Ovary (tissue), 9 donors: ENCODE results near the gene CERS5. TPM values are rescaled to one million over a fixed set of nuclear protein-coding genes. Genes with fewer than 3 reads are reported as not detected.
"Not testable (repeated sequence)": the region's sequence is repeated elsewhere in the genome, so short reads cannot be mapped to it uniquely, and the experiment has no call there.

Experiments used
- DNase-seq, 5 donors: peaks; one replicate each; pipeline ENCODE4 v3.0.0-alpha.2; 2019 to 2020
- H3K27ac ChIP-seq, 2 donors: fragments of 200-600 bp; one replicate each; pipeline versions ENCODE4 v1.5.1 to v1.8.0; 2019 to 2022
- H3K27me3 ChIP-seq: fragments of 200-600 bp; one replicate; pipeline ENCODE4 v1.8.0; 2022
- H3K36me3 ChIP-seq: fragments of 200-600 bp; sonication (generic); one replicate; pipeline ENCODE4 v1.5.1; 2019
- H3K4me1 ChIP-seq: one replicate; pipeline ENCODE4 v1.8.1; 2013; ENCODE audit warnings: mild to moderate bottlenecking, moderate library complexity; ENCODE audit not compliant: insufficient read depth
- H3K4me3 ChIP-seq: fragments of 200-600 bp; sonication (generic); one replicate; pipeline ENCODE4 v1.5.1; 2017
- H3K9me3 ChIP-seq, 2 donors: fragments of 200-600 bp in 1 of 2; sonication (generic) in 1 of 2; one replicate each; pipeline versions ENCODE4 v1.5.1 to v1.8.1; 2013 to 2019; ENCODE audit warnings: mild to moderate bottlenecking in 1 of 2, moderate library complexity in 1 of 2
- CTCF ChIP-seq, 3 donors: fragments of 450-650 bp in 2 of 3; fragments of 200-600 bp in 1 of 3; IDR thresholded peaks; one replicate each; pipeline versions ENCODE4 v1.5.1 to v1.8.0; 2016 to 2022; ENCODE audit warnings: antibody characterized with exemption in 3 of 3, mild to moderate bottlenecking in 1 of 3
- EP300 ChIP-seq: sonication (generic); formaldehyde crosslinking; IDR thresholded peaks from one replicate; pipeline ENCODE4 v1.6.1; 2017; ENCODE audit warnings: antibody characterized with exemption
- POLR2A ChIP-seq: fragments of 450-650 bp; IDR thresholded peaks from one replicate; pipeline ENCODE4 v1.6.1; 2017; ENCODE audit warnings: antibody characterized with exemption, mild to moderate bottlenecking, moderate library complexity
- WGBS, 3 donors: extraction: QIAGEN DNeasy Blood & Tissue Kit in 1 of 3; methylation state at CpG; one replicate each; pipeline versions ENCODE4 v1.1.5 to v1.1.7; 2013 to 2017; 5-methylcytosine and 5-hydroxymethylcytosine counted together
- intact Hi-C, 4 donors: fragments of 100-400 bp; cut with DNase I; formaldehyde crosslinking; loops; one replicate each; pipeline versions ENCODE4 v1.11.0 to v1.15.1; 2022 to 2023
- polyA plus RNA-seq, 2 donors: library from polyadenylated mRNA; stranded (reverse); fragments of 200-250 nt in 1 of 2; fragments of 350-450 nt in 1 of 2; fragmentation: Illumina TruSeq in 1 of 2; extraction: RNeasy Lipid Tissue Mini Kit (QIAGEN cat#74804) in 1 of 2; gene quantifications; one replicate each; pipeline ENCODE4 v1.2.3, GENCODE V29; 2013 to 2014
- total RNA-seq, 7 donors: library from RNA; depleted of rRNA in 2 of 7; stranded (reverse); fragments of >200 nt in 2 of 7; fragmentation: NEBNext Ultra II Directional in 3 of 7; extraction: Animal tissue kit (Norgen Biotek cat#: 25700) in 3 of 7; gene quantifications; one replicate each; pipeline versions ENCODE4 v1.1.0 to v1.2.4, GENCODE V29; 2016 to 2023
- donor health status: DM: no; HTN: no; CAD: no; lungs with moderate emphysema.
- donor health status: DM: no; HTN: no; CAD: no.
- donor health status: Bipolar disorder and iron deficiency.
- donor health status: DM: yes; HTN: yes; CAD: no.
- donor health status: DM: no; HTN: no; CAD: no.
- donor health status: DM: yes; HTN: yes; CAD: no.

CERS5 gene
- total and polyA plus RNA-seq, 9 donors = 29.1 to 76.9 (median 47.9) TPM

GRCh38 chr12:50156641-50157040 lies 10.5 kb downstream of the CERS5 start:
- H3K9me3 ChIP-seq = no peaks in the 10 kb centered on the region
- no peak overlapping the region for H3K27ac ChIP-seq
- no peaks in the 10 kb centered on the region for H3K27me3 ChIP-seq
- no peak overlapping the region for H3K4me3 ChIP-seq
- intact Hi-C loops = no loop called here
- TF ChIP-seq POLR2A (no peak), EP300 (no peak), CTCF (IDR thresholded peaks at IDR 0.05) (no peak)
- peaks cover 6% of the 10 kb centered on the region for H3K4me1 ChIP-seq
- H3K36me3 ChIP-seq = no peaks in the 10 kb centered on the region
- no peak for DNase-seq

- H3K4me1 ChIP-seq, H3K27me3 ChIP-seq, H3K4me3 ChIP-seq, H3K9me3 ChIP-seq, H3K27ac ChIP-seq, H3K36me3 ChIP-seq, DNase-seq, intact Hi-C loops: not testable (repeated sequence)
- 88 to 92% (median 90%) methylated on average over 5 of the region's 5 CpGs for WGBS, 3 donors
These were observed 12.2 kb downstream of the CERS5 start for GRCh38 chr12:50154947-50155346.

GRCh38 chr12:50151047-50151687 lies 16.0 kb downstream of the CERS5 start:
- Histone ChIP-seq H3K27me3 (no peaks in the 10 kb centered on the region), H3K27ac (peak overlapping the region in 1 of 2 donors; percentile 1), H3K9me3 (no peaks in the 10 kb centered on the region), H3K36me3 (no peaks in the 10 kb centered on the region), H3K4me1 (peaks cover 4% of the 10 kb centered on the region), H3K4me3 (no peak overlapping the region)
- TF ChIP-seq CTCF (IDR thresholded peaks at IDR 0.05) = no peak
- no peak for TF ChIP-seq POLR2A
- no peak for TF ChIP-seq EP300
- no peak for DNase-seq
- intact Hi-C loops = no loop called here
- WGBS, 3 donors = 4 to 12% (median 7%) methylated on average over 1 of the region's 1 CpG

GRCh38 chr12:50149311-50149710 lies 17.9 kb downstream of the CERS5 start:
- no peaks in the 10 kb centered on the region for H3K9me3 ChIP-seq
- WGBS, 3 donors = 80 to 90% (median 81%) methylated on average over 3 of the region's 3 CpGs

GRCh38 chr12:50148011-50148410 lies 19.2 kb downstream of the CERS5 start:
- H3K27ac ChIP-seq, H3K27me3 ChIP-seq, H3K9me3 ChIP-seq, H3K4me1 ChIP-seq, H3K4me3 ChIP-seq, H3K36me3 ChIP-seq, intact Hi-C loops, DNase-seq: not testable (repeated sequence)
- WGBS, 3 donors = 77 to 80% (median 79%) methylated on average over 6 of the region's 6 CpGs

More at GRCh38 chr12:50149311-50149710, 17.9 kb downstream of the CERS5 start:
- Histone ChIP-seq H3K27ac (no peak overlapping the region), H3K4me3 (no peak overlapping the region), H3K36me3 (no peaks in the 10 kb centered on the region), H3K27me3 (no peaks in the 10 kb centered on the region), H3K4me1 (peaks cover 4% of the 10 kb centered on the region)
- no peak for DNase-seq
- TF ChIP-seq POLR2A = no peak
- no peak for TF ChIP-seq CTCF (IDR thresholded peaks at IDR 0.05)
- no peak for TF ChIP-seq EP300
- intact Hi-C loops = no loop called here
